Measurements from ENCODE around the gene PVALB.

PVALB gene

GRCh38 chr22:36846271-36846670 is 29.4 kb upstream of the PVALB start:
- no peak for DNase-seq (ENCODE audit: low read depth)

DNA sequence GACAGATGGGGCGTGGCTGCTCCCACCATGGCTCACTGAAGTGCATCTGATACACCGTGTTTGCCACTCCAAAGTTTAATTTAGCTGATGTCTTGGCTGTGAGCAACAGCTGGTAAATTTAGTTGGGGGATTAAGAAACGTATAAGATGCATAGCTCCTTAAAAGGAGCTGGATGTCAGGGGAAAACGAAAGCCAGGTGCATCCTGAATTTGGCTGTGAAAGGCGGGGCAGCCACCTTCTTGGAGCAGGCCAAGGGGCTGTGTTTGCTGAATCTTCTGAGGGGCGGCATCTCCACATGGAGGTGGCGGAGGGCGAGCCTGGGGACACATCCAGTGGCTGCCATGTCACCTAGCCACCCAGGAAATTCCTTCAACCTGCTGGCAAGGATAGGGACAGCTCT is 23.3 kb upstream of the PVALB start:
- DNase-seq (ENCODE audit: low read depth): no peak

GRCh38 chr22:36839356-36840073 is 22.7 kb upstream of the PVALB start:
- DNase-seq (ENCODE audit: low read depth): no peak

DNA sequence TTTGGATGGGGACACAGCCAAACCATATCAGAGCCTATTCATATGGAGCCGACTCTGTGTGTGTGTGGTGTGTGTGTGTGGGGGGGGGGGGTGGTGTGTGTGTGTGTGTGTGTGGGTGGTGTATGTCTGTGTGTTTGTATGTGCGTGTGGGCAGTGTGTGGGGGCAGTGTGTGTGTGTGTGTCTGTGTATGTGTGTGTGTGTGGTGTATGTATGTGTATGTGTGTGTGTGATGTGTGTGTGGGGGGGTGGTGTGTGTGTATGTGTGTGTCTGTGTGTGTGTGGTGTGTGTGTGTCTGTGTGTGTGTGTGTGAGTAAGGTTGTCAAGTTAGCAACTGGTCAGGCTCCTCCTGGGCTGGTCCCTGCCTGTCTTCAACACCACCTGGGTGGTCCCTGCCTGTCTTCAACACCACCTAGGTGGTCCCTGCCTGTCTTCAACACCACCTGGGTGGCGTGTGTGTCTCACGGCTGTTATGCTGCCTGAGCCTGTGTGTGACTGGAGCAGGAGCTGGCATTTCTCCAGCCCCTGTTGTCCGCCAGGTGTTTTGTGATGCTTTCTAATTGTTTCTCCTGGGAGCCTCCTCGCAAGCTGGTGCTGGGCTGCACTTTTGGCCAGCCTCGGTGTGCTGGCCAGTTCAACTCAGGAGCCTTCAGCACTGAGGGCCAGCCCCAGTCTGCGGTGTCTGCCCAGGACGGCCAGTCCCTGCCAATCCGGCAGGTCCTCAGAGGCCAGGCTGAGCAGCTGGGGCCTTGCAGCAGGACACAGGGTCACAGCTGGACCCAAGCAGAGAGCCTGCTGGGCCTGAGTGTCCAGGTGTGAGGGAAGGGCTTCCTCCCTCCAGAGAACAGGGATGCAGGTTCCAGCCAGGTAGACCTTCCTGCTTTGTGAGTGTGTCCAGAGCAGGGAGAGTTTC is 21.5 kb upstream of the PVALB start:
- DNase-seq (ENCODE audit: low read depth): no peak

DNA sequence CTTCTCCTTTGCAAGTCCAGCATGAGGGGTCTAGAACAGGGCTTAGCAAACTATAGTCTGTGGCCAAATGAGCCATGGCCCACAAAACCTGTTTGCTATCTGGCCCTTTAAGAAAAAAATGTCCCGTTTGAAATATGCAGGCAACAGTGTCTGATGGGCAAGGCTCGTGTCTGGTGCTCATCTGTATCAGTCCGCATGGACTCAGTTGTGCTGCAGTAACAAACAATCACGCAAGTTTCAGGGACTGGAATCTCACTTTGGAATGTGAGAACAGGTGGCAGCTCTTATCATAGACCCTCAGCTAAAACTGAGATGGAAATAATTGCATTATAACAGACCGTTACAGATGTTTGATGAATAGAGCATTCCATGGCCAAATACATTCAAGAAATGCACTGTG is 19.1 kb upstream of the PVALB start:
- no peak for DNase-seq (ENCODE audit: low read depth)

DNA sequence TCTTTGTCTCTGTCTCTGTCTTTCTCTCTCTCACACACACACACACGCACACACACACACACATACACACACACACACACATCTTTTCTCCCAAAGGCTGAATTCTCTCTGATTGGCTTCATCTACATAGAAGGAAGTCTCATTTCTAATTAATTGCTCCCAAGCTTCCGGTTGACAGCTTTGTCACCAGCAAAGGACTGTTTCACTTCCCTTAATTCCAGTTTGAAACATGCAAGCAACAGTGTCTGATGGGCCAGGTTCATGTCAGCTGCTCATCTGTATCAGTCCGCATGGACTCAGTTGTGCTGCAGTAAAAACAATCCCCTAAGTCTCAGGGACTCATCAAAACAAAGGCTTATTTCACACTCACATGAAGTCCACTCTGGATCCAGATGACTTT is 16.2 kb upstream of the PVALB start:
- DNase-seq (ENCODE audit: low read depth): no peak

- DNase-seq (ENCODE audit: low read depth): no peak
Measured at GRCh38 chr22:36831717-36832116, 14.9 kb upstream of the PVALB start.

DNA sequence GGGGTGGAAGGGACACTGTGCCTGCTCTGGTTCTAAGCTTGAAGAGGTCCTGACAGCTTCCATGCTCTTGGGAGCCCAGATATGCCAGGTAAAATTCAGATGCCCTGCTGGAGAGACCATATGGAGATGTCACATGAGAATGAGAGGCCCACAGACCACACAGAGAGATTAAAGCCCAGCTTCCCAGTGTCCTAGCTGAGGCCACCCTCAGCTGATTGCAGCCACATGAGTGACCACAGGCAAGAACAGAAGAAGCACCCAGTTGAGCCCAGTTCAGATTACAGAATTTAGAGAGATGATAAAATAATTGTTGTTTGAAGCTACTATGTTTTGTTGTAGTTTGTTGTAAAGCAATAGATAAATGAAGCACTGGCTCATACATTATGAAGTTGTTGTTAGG is 14.4 kb upstream of the PVALB start:
- DNase-seq (ENCODE audit: low read depth): no peak

- no peak for DNase-seq (ENCODE audit: low read depth)
Measured at GRCh38 chr22:36830601-36831000, 13.8 kb upstream of the PVALB start.

- no peak for DNase-seq (ENCODE audit: low read depth)
Measured at GRCh38 chr22:36829370-36830002, 12.7 kb upstream of the PVALB start.

DNA sequence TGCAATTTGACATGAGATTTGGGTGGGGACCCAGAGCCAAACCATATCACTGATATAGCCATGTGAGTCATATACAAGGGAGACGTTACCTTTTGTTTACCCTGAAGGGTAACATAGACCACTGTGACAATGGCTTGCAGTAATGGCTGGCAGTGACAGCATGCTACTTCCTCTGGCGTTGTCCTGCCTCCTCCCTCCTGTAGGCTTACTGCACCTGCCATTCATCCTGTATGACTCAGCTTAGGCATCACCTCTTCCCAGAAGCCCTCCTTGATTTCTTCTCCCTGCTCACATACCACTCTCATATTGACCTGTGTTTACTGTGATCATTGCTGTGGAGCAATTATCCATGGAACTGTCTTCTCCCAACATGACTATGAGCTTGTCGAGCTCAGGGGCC is 12.0 kb upstream of the PVALB start:
- DNase-seq (ENCODE audit: low read depth): no peak

DNA sequence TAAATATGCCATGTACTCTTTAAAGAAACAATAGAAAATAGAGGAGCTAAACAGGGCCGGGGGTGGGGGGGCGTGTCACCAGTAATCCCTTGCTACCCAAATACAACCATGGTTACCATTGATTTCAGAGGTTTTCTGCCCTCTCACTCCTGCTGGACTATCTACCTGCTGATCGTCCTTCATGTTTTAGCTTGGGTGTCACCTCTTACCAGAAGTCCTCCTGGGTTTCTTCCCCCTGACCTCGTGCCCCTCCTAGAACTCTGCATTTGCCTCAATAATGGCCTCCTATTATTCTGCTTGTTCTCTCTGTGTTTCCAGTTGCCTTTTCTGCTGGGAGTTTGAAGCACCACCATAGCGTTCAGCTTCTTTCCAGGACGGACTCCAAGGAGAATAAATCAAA is 9.4 kb upstream of the PVALB start:
- no peak for DNase-seq (ENCODE audit: low read depth)

GRCh38 chr22:36824655-36825054 is 7.8 kb upstream of the PVALB start:
- DNase-seq (ENCODE audit: low read depth): no peak

DNA sequence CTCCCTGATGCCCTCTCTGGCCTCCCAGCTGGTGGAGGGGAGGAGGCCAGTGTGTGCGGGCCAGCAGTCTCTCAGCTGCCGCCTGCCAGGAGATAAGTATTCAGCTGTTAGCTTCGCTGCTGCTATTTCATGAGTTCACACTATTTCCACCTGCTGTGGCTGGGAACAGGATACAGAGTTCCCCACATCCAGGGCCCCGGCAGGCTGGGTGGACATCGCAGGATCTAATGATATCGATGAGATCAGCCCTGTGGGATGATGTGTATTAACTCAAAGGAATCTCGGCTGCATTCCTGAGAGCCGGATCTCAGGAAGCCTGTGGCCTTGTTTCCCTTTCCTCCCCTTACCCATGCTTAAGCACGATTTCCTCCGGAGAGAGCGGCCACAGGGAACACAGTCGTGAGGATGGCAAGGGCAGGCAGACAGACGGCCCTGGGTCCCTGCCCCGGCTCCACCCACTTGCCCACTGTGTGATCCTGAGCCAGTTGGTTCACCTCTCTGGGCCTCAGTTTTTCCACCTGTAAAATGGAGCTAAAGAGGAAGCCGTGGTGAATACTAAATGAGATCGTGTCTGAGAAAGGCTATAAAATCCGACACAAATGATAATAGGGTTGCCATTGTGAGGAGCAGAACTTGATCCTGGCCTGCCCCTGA is 6.5 kb upstream of the PVALB start:
- no peak for DNase-seq (ENCODE audit: low read depth)

DNA sequence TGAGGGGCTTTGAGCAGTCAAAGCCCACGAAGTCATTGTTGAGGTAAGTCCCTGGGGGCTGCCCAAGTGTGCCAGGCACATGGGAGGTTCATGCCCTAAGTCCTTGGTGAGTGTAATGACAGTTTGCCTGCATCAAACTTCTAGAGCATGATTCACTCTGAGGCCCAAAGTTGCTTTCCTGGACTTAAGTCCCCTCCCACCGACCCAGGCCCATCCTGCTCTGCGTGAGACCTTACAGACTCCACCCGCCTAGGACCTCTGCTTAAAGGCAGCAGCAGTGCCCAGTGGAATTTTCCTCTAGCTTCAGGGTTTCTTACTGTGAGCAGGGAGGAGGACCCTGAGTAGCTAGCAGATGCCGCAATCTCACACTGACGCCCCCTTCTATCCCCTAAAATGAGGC is 5.7 kb upstream of the PVALB start:
- no peak for DNase-seq (ENCODE audit: low read depth)

- no peak for DNase-seq (ENCODE audit: low read depth)
Measured at GRCh38 chr22:36819112-36819511, 2.3 kb upstream of the PVALB start.

DNA sequence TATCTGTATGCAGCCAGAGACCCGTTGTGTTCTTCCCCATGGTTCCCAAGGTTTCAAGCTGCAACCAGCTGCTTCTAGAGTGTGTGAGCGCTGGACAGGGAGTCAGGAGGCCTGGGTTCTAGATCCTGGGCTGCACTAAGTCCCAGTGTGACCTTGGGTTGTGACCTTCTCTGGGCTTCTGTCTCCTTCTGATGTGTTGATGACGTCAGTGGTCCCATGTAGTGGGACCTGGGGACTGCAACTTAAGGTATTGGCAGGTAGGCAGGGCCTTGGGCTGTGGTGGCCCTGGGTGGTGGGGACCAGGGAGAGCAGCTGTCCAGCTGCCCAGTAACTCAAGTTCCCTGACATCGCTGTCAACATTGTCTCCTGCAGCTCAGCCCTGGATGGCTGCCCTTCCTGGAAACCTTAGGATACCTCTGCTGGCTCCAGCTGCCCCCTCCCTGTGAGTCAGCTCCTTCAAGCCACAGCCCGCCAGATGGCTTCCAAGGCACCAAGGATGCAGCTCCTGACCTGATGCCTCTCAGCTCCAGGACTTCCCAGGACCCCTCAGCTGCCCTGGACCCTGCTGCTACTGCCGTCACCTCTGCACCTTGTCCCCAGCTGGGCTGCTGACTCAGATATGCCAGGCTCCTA is 1.3 kb upstream of the PVALB start:
- DNase-seq (ENCODE audit: low read depth): no peak

DNA sequence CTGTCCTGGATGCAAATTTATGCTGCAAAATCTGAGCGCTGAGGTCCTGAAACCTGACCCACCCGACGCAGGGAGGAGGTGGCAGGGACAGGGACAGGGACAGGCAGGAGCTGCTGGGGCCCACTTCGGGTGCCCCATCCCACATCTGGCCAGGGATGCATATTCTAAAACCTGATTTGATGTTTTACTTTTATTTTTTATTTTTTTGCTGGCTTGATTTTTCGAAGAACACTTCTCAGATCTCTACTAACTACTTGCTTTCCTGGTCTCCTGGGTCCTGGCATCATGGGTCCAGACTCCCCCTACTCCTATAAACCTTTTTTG is 652 bp upstream of the PVALB start:
- DNase-seq (ENCODE audit: low read depth): no peak

DNA sequence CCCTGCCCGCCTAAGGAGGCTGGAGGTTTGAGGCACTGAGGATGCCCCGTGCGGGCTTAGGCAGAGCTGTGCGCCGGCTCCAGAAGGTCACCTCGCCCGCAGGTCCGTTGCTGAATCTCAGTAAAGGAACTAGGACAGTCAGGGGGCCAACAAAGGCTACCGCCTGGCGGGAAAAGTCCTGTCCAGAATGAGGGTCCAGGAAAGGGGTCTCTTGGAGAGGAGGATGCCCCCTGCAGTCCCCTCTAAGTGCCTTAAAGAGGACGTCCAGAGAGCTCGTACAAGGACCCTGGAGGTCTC is 548 bp downstream of the PVALB start:
- no peak for DNase-seq (ENCODE audit: low read depth)

GRCh38 chr22:36815558-36816338 is 1.1 kb downstream of the PVALB start:
- no peak for DNase-seq (ENCODE audit: low read depth)

DNA sequence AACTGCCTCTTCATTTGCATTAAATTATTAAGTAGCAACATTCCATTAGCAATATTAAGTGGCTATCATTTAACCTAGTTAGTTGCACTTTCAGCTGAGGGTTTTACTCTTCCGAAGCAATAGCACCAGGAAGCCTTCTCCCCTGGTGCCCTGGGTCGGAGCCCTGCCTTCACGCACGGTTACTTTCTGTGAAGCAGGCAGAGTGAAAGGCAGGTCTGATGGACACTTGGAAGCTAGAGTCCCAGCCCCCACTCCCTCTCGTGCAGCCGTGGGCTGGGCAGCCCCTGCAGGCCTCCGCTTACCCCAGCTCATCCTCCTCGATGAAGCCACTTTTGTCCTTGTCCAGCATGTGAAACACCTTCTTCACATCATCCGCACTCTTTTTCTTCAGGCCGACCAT is 2.0 kb downstream of the PVALB start:
- no peak for DNase-seq (ENCODE audit: low read depth)

All from fibroblast of gingiva (primary cell).